ENCODE results near the gene PLCB3.

DNA sequence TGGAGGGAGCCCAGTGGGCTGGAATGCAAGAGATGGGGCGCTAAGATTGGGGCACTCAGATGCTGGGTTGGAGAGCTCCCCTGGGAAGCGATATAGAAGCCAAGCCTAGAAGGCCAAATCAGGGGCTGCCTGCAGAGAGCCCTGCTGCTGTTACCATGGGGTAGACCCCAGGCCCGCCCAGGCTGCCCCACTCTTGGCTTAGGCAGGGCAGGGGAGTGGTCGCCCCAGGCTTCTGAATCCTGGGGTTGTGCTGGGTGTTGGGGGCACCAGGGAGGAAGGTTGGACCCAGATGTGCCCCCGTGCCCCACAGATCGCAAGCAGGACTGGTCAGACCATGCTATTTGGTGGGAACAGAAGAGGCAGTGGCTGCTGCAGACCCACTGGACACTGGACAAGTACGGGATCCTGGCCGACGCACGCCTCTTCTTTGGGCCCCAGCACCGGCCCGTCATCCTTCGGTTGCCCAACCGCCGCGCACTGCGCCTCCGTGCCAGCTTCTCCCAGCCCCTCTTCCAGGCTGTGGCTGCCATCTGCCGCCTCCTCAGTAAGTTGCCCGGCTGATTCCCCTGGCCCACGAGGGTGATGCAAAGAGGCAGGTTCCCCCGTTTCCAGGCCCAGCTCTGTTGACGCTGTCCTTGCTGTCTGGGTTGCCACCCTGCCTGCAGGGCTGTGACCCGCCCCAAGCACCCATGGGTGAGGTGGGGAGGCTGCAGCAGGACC is 40.9 kb upstream of the PLCB3 start:
- TF ChIP-seq POLR2AphosphoS5 (IDR thresholded peaks at IDR 0.05; ENCODE audit: low read depth, low read length), result no peak
- no peak for TF ChIP-seq POLR2A (IDR thresholded peaks at IDR 0.05; ENCODE audit: low read depth, low read length)
- no peak for TF ChIP-seq TAF1 (IDR thresholded peaks at IDR 0.05; ENCODE audit: borderline replicate concordance, low read depth, low read length)

All from GM12892 (cell line).